ENCODE results near the gene HIGD2A. TPM values are rescaled to one million over a fixed set of nuclear protein-coding genes. Genes with fewer than 3 reads are reported as not detected.

The HIGD2A gene
- polyA plus RNA-seq, 1 of the 3 experiments (the other 2 are of a cell fraction), result 211 TPM

DNA sequence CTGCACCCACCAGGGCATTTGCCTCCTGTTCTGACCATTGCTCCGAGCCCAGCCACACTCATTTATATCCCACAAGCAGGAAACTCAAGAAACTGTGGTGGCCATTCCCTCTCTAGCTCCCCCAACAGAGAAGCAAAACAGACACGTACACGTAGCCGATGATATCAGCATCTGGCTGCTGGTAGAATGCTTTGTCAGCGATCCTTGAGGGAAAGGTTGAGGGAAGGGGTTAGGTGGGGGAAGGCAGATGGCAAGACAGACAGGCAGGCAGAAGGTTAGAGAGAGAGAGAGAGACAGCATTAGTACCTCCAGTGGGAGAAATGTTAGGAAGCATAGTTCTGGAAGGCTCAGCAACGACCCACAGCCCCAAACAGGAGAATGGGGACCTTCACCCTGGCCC lies 7.8 kb downstream of the HIGD2A start:
- Histone ChIP-seq H2AFZ (ENCODE audit: low read depth) (no peak overlapping the region), H3K27ac (ENCODE audit: low read depth in 2 of 2, low read length in 1 of 2) (no peak overlapping the region), H3K4me1 (ENCODE audit: control insufficient read depth in 1 of 2, insufficient read depth in 2 of 2, low read depth in 1 of 2, low read length in 1 of 2) (peaks cover 0 to 2% of the 10 kb centered on the region in 2 experiments; a peak in 1 of 4 replicates), H3K79me2 (ENCODE audit: insufficient read depth) (no peaks in the 10 kb centered on the region), H3K4me2 (no peak overlapping the region), H4K20me1 (ENCODE audit: insufficient read depth) (no peaks in the 10 kb centered on the region), H3K9me2 (no peaks in the 10 kb centered on the region), H3K9ac (no peak overlapping the region), H3K4me3 (ENCODE audit: low read depth in 2 of 2, low read length in 1 of 2) (no peak overlapping the region), H3F3A (replicated peaks; ENCODE audit: insufficient read depth) (no peaks in the 10 kb centered on the region), H3K36me3 (replicated peaks in 1 of 2; ENCODE audit: control insufficient read depth in 1 of 2, insufficient read depth in 2 of 2, low read length in 1 of 2) (peaks cover 0 to 9% of the 10 kb centered on the region in 2 experiments), H3K9me3 (no peaks in the 10 kb centered on the region), H3K27me3 (ENCODE audit: insufficient read depth) (no peaks in the 10 kb centered on the region)
- 75% methylated on average over 6 of the region's 6 CpGs for whole genome bisulfite sequencing (ENCODE audit: low lambda C conversion rate)
- TF ChIP-seq POLR2AphosphoS5 (IDR thresholded peaks at IDR 0.05; ENCODE audit: low read depth, low read length), result no peak
- TF ChIP-seq GATA2 (CRISPR knock-in tag; IDR thresholded peaks at IDR 0.05), result peak; percentile 56; the same call in 1 of the 2 replicates
- TF ChIP-seq, protein P1, sequence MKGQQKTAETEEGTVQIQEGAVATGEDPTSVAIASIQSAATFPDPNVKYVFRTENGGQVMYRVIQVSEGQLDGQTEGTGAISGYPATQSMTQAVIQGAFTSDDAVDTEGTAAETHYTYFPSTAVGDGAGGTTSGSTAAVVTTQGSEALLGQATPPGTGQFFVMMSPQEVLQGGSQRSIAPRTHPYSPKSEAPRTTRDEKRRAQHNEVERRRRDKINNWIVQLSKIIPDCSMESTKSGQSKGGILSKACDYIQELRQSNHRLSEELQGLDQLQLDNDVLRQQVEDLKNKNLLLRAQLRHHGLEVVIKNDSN (IDR thresholded peaks at IDR 0.05; ENCODE audit: borderline replicate concordance, low read depth), result no peak
- DNase-seq, result peak; percentile 49
- ChIA-PET POLR2A (interaction anchor here (0.6 kb wide), 1 partner anchor 9 kb away, joined by 3 read pairs; no protein-coding TSS in a partner anchor), CTCF (interaction anchor here (1.5 kb wide), 1 partner anchor 20 kb away, joined by 3 read pairs; the partner anchor contains the start of gene CLTB)

DNA sequence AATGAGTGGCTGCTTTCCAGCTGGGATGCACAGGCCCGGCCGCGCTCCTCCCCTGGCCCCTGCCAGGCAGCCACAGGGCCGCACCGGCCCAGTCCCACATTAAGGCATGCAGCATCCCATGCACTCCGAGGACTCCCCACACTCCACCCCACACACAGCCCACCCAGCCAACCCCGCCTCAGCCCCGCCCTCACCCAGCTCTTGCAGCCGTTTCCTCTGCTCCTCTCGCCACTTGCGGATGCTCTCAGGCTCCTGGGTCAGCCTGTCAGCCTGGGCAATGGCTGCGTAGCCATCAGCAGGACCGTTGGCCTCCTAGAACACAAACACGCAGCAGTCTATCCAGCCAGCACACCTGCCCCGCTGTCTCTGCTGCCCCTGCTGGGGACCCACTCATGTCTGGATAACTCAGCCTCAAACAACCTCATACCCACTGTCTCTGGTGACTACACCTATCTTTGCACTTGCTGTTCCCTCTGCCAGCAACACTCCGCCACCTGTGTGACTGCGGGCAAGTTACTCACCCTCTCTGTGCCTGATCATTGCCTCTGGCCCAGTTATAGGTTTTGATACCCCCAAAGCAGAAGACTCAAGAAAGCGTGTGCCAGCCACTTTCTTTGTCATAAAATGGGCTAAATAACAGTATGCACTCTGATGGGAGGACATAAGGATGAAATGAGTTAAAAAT lies 9.3 kb downstream of the HIGD2A start:
- Histone ChIP-seq H3F3A (replicated peaks; ENCODE audit: insufficient read depth) (no peaks in the 10 kb centered on the region), H3K36me3 (replicated peaks in 1 of 2; ENCODE audit: control insufficient read depth in 1 of 2, insufficient read depth in 2 of 2, low read length in 1 of 2) (peaks cover 0 to 2% of the 10 kb centered on the region in 2 experiments), H3K4me1 (ENCODE audit: control insufficient read depth in 1 of 2, insufficient read depth in 2 of 2, low read depth in 1 of 2, low read length in 1 of 2) (peaks cover 0 to 2% of the 10 kb centered on the region in 2 experiments; a peak in 1 of 4 replicates), H3K27ac (ENCODE audit: low read depth in 2 of 2, low read length in 1 of 2) (no peak overlapping the region), H3K4me2 (no peak overlapping the region), H3K9ac (no peak overlapping the region), H3K27me3 (ENCODE audit: insufficient read depth) (no peaks in the 10 kb centered on the region), H2AFZ (ENCODE audit: low read depth) (no peak overlapping the region), H3K4me3 (ENCODE audit: low read depth in 2 of 2, low read length in 1 of 2) (no peak overlapping the region), H4K20me1 (ENCODE audit: insufficient read depth) (no peaks in the 10 kb centered on the region), H3K9me2 (no peaks in the 10 kb centered on the region), H3K79me2 (ENCODE audit: insufficient read depth) (no peaks in the 10 kb centered on the region), H3K9me3 (no peaks in the 10 kb centered on the region)
- ChIA-PET CTCF (no interaction called here), POLR2A (no interaction called here)
- DNase-seq, result no peak
- WGBS (ENCODE audit: low lambda C conversion rate), result 96% methylated on average over 14 of the region's 18 CpGs
- no peak for TF ChIP-seq TCF12 (IDR thresholded peaks at IDR 0.05)
- TF ChIP-seq SIN3A (IDR thresholded peaks at IDR 0.05; ENCODE audit: borderline replicate concordance, low read depth, low read length), result no peak
- TF ChIP-seq TEAD4 (IDR thresholded peaks at IDR 0.05; ENCODE audit: borderline replicate concordance, insufficient read depth), result no peak
- TF ChIP-seq RXRA (IDR thresholded peaks at IDR 0.05; ENCODE audit: borderline replicate concordance, low read depth), result no peak
- no peak for TF ChIP-seq GATA2 (CRISPR knock-in tag; IDR thresholded peaks at IDR 0.05)
- TF ChIP-seq, protein P2, sequence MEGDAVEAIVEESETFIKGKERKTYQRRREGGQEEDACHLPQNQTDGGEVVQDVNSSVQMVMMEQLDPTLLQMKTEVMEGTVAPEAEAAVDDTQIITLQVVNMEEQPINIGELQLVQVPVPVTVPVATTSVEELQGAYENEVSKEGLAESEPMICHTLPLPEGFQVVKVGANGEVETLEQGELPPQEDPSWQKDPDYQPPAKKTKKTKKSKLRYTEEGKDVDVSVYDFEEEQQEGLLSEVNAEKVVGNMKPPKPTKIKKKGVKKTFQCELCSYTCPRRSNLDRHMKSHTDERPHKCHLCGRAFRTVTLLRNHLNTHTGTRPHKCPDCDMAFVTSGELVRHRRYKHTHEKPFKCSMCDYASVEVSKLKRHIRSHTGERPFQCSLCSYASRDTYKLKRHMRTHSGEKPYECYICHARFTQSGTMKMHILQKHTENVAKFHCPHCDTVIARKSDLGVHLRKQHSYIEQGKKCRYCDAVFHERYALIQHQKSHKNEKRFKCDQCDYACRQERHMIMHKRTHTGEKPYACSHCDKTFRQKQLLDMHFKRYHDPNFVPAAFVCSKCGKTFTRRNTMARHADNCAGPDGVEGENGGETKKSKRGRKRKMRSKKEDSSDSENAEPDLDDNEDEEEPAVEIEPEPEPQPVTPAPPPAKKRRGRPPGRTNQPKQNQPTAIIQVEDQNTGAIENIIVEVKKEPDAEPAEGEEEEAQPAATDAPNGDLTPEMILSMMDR (IDR thresholded peaks at IDR 0.05), result no peak
- no peak for TF ChIP-seq TAF1 (IDR thresholded peaks at IDR 0.05; ENCODE audit: borderline replicate concordance, low read depth, low read length)
- no peak for TF ChIP-seq NRF1 (IDR thresholded peaks at IDR 0.05; ENCODE audit: low read depth, low read length)
- no peak for TF ChIP-seq FOXM1 (IDR thresholded peaks at IDR 0.05; ENCODE audit: low read depth)
- no peak for TF ChIP-seq EZH2phosphoT487 (IDR thresholded peaks at IDR 0.05; ENCODE audit: borderline replicate concordance, low read depth)
- TF ChIP-seq, protein P3, sequence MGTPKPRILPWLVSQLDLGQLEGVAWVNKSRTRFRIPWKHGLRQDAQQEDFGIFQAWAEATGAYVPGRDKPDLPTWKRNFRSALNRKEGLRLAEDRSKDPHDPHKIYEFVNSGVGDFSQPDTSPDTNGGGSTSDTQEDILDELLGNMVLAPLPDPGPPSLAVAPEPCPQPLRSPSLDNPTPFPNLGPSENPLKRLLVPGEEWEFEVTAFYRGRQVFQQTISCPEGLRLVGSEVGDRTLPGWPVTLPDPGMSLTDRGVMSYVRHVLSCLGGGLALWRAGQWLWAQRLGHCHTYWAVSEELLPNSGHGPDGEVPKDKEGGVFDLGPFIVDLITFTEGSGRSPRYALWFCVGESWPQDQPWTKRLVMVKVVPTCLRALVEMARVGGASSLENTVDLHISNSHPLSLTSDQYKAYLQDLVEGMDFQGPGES (IDR thresholded peaks at IDR 0.05; ENCODE audit: low read depth, low read length), result no peak
- no peak for TF ChIP-seq RAD21 (IDR thresholded peaks at IDR 0.05; ENCODE audit: low read length)
- TF ChIP-seq POLR2AphosphoS5 (IDR thresholded peaks at IDR 0.05; ENCODE audit: low read depth, low read length), result no peak
- no peak for TF ChIP-seq CHD2 (IDR thresholded peaks at IDR 0.05; ENCODE audit: low read length, partially characterized antibody)
- no peak for TF ChIP-seq YY1 (IDR thresholded peaks at IDR 0.05; ENCODE audit: low read depth)
- TF ChIP-seq, protein P4, sequence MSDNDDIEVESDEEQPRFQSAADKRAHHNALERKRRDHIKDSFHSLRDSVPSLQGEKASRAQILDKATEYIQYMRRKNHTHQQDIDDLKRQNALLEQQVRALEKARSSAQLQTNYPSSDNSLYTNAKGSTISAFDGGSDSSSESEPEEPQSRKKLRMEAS (IDR thresholded peaks at IDR 0.05; ENCODE audit: low read depth), result no peak
- no peak for TF ChIP-seq GABPA (IDR thresholded peaks at IDR 0.05; ENCODE audit: low read depth)
- TF ChIP-seq SMC3 (IDR thresholded peaks at IDR 0.05; ENCODE audit: low read depth, low read length), result no peak

All from SK-N-SH (cell line).